HEK293 (cell line): ENCODE measurements around the gene FAM118B.

Source experiments
- CTCF ChIP-seq: fragments of 450-650 bp; formaldehyde crosslinking; IDR thresholded peaks from 2 replicates; pipeline ENCODE4 v1.5.1; 2016; ENCODE audit warnings: missing biosample characterization, missing genetic modification characterization
- INSM2 ChIP-seq: fragments of 450-650 bp; formaldehyde crosslinking; IDR thresholded peaks from 2 replicates; pipeline ENCODE4 v1.5.1; 2016; ENCODE audit warnings: missing biosample characterization, missing genetic modification characterization
- PRDM1 ChIP-seq: fragments of 450-650 bp; formaldehyde crosslinking; IDR thresholded peaks from 2 replicates; pipeline ENCODE4; 2016; ENCODE audit warnings: missing biosample characterization, missing genetic modification characterization
- REST ChIP-seq: fragments of 450-650 bp; formaldehyde crosslinking; IDR thresholded peaks from 2 replicates; pipeline ENCODE4 v1.5.1; 2016; ENCODE audit warnings: missing biosample characterization, missing genetic modification characterization
- ZBTB1 ChIP-seq: fragments of 450-650 bp; formaldehyde crosslinking; IDR thresholded peaks from 2 replicates; pipeline ENCODE4 v1.5.1; 2016; ENCODE audit warnings: missing biosample characterization, missing genetic modification characterization
- ZNF157 ChIP-seq: fragments of 450-650 bp; formaldehyde crosslinking; IDR thresholded peaks from 2 replicates; pipeline ENCODE4 v1.5.1; 2016; ENCODE audit warnings: missing biosample characterization, missing genetic modification characterization
- ZNF175 ChIP-seq: fragments of 450-650 bp; formaldehyde crosslinking; IDR thresholded peaks from 2 replicates; pipeline ENCODE4 v1.5.1; 2016; ENCODE audit warnings: missing biosample characterization, missing genetic modification characterization
- ZNF274 ChIP-seq, 2 experiments: fragments of 200-500 bp in 1 of 2; fragments of 450-650 bp in 1 of 2; sonication (Bioruptor generic) in 1 of 2; formaldehyde crosslinking in 1 of 2; IDR thresholded peaks; 2 replicates each; pipeline versions ENCODE4 v1.5.1 to v1.6.1; 2014 to 2016; ENCODE audit warnings: borderline replicate concordance in 1 of 2, inconsistent platforms in 1 of 2, low read length in 1 of 2, missing biosample characterization in 1 of 2, missing genetic modification characterization in 1 of 2
- ZNF660 ChIP-seq: fragments of 450-650 bp; IDR thresholded peaks from 2 replicates; pipeline ENCODE4 v1.5.1; 2018; ENCODE audit warnings: missing biosample characterization, mild to moderate bottlenecking, missing genetic modification characterization
- ZNF768 ChIP-seq: fragments of 450-650 bp; formaldehyde crosslinking; IDR thresholded peaks from 2 replicates; pipeline ENCODE4 v1.5.1; 2018; ENCODE audit warnings: missing biosample characterization, mild to moderate bottlenecking, missing genetic modification characterization
- TF ChIP-seq, protein P1 (sequence below): fragments of 450-650 bp; formaldehyde crosslinking; optimal IDR thresholded peaks from 2 replicates; pipeline ENCODE3; 2016; ENCODE audit warnings: missing biosample characterization, mild to moderate bottlenecking, missing genetic modification characterization

DNA sequence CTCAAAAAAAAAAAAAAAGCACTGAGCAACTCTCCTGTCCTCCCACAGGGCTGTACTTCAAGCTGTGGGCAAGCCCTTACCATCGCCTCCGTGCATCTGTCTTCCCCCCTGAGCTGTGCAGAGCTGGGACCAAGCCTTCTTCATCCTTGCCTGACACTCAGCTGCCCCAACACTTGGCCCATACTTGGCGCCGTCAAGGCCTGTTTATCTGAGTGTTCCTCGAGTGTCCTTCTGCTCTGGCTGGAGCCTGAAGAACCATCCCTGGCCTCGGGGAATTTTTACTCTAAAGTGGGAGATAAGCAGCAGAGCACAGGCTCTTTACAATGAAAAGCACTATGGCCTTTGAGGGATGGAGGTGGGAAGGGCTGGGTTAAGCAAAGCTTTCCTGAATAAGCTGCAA, 69.7 kb downstream of the FAM118B start:
- TF ChIP-seq ZNF175 (tag by site-specific recombination) (no peak), ZNF157 (no peak), ZNF768 (no peak), PRDM1 (tag by site-specific recombination) (no peak), ZNF274 (IDR thresholded peaks at IDR 0.05; ENCODE audit: low read length) (no peak), ZNF274 (tag by site-specific recombination; IDR thresholded peaks at IDR 0.05; ENCODE audit: borderline replicate concordance) (no peak), ZBTB1 (tag by site-specific recombination) (no peak), REST (no peak), CTCF (tag by site-specific recombination) (no peak), INSM2 (no peak), ZNF660 (tag by site-specific recombination) (no peak)
- TF ChIP-seq, protein P1, sequence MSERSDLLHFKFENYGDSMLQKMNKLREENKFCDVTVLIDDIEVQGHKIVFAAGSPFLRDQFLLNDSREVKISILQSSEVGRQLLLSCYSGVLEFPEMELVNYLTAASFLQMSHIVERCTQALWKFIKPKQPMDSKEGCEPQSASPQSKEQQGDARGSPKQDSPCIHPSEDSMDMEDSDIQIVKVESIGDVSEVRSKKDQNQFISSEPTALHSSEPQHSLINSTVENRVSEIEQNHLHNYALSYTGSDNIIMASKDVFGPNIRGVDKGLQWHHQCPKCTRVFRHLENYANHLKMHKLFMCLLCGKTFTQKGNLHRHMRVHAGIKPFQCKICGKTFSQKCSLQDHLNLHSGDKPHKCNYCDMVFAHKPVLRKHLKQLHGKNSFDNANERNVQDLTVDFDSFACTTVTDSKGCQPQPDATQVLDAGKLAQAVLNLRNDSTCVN (tag by site-specific recombination): no peak
